Caco-2 (cell line): ENCODE data around the gene UPK1A. TPM values are rescaled to one million over a fixed set of nuclear protein-coding genes. Genes with fewer than 3 reads are reported as not detected.

Experiments
- BruUV-seq: library from RNA; stranded (reverse); fragments of 400-500 nt; replicated peaks from 2 replicates; lab custom pipeline; 2021; lab: Mats Ljungman, UMichigan
- CTCF ChIA-PET: fragments of 300-600 bp; sonication (Branson Sonifier 250); formaldehyde crosslinking; loops from one replicate; lab custom pipeline; 2022; ENCODE audit warnings: antibody characterized with exemption; lab: Charles Lee
- POLR2A ChIA-PET: fragments of 300-600 bp; sonication (Branson Sonifier 250); formaldehyde crosslinking; loops from one replicate; lab custom pipeline; 2022; ENCODE audit warnings: antibody characterized with exemption; lab: Charles Lee
- DNase-seq, 2 experiments: peaks; one replicate each; pipeline versions ENCODE4 v3.0.0 to v3.0.0-alpha.2; 2020 to 2022
- H3K27me3 ChIP-seq: replicated peaks from 2 replicates; pipeline ENCODE4 v1.6.0; 2011; ENCODE audit warnings: low read length; ENCODE audit not compliant: control insufficient read depth, insufficient read depth
- H3K36me3 ChIP-seq: 2 replicates; pipeline ENCODE4 v1.5.1; 2011; ENCODE audit warnings: low read length; ENCODE audit not compliant: control insufficient read depth, insufficient read depth
- H3K4me1 ChIP-seq: fragments of 250-450 bp; sonication (Bioruptor Pico); 2 replicates; pipeline ENCODE4 v1.5.1; 2020; ENCODE audit warnings: mild to moderate bottlenecking
- H3K4me3 ChIP-seq: 2 replicates; pipeline ENCODE4 v1.5.1; 2011; ENCODE audit warnings: low read depth, mild to moderate bottlenecking, control low read depth, low read length
- H3K9me3 ChIP-seq: fragments of 250-450 bp; sonication (Bioruptor Pico); 2 replicates; pipeline ENCODE4 v1.5.1; 2020; ENCODE audit warnings: mild to moderate bottlenecking, moderate library complexity
- H3K27ac Mint-ChIP-seq: one replicate; pipeline ENCODE4 v1.8.0; 2022; ENCODE audit warnings: mixed read lengths; ENCODE audit not compliant: unreplicated experiment
- H3K27me3 Mint-ChIP-seq: one replicate; pipeline ENCODE4 v1.8.0; 2022; ENCODE audit warnings: mixed read lengths; ENCODE audit not compliant: insufficient read depth, unreplicated experiment
- H3K36me3 Mint-ChIP-seq: one replicate; pipeline ENCODE4 v1.8.0; 2022; ENCODE audit warnings: mild to moderate bottlenecking, mixed read lengths; ENCODE audit not compliant: insufficient read depth, unreplicated experiment
- H3K4me1 Mint-ChIP-seq: one replicate; pipeline ENCODE4 v1.8.0; 2022; ENCODE audit warnings: low read depth, mixed read lengths; ENCODE audit not compliant: unreplicated experiment
- H3K4me3 Mint-ChIP-seq: one replicate; pipeline ENCODE4 v1.8.0; 2022; ENCODE audit warnings: mild to moderate bottlenecking, moderate library complexity, mixed read lengths; ENCODE audit not compliant: unreplicated experiment
- H3K9me3 Mint-ChIP-seq: one replicate; pipeline ENCODE4 v1.8.0; 2022; ENCODE audit warnings: mixed read lengths; ENCODE audit not compliant: unreplicated experiment
- intact Hi-C: fragments of 100-400 bp; cut with micrococcal nuclease; formaldehyde crosslinking; loops from one replicate; pipeline ENCODE4 v1.10.0; 2022; ENCODE audit not compliant: unreplicated experiment
- total RNA-seq: library from RNA; stranded (reverse); gene quantifications from 2 replicates; pipeline ENCODE4 v1.2.3, GENCODE V29; 2022
- TF ChIP-seq, protein P1 (sequence below), 2 experiments: fragments of 200-600 bp in 1 of 2; IDR thresholded peaks; 1 replicate in 1 of 2; 2 replicates in 1 of 2; pipeline versions ENCODE4 v1.5.1 to v1.8.0; 2011 to 2022; ENCODE audit warnings: antibody characterized with exemption in 1 of 2, control low read depth in 1 of 2, inconsistent platforms in 1 of 2, low read depth in 1 of 2, low read length in 1 of 2, mild to moderate bottlenecking in 1 of 2, moderate library complexity in 1 of 2; ENCODE audit not compliant: insufficient read depth in 1 of 2, severe bottlenecking in 1 of 2, unreplicated experiment in 1 of 2

UPK1A gene
- total RNA-seq, 1 experiment from 2014 or later: not detected

DNA sequence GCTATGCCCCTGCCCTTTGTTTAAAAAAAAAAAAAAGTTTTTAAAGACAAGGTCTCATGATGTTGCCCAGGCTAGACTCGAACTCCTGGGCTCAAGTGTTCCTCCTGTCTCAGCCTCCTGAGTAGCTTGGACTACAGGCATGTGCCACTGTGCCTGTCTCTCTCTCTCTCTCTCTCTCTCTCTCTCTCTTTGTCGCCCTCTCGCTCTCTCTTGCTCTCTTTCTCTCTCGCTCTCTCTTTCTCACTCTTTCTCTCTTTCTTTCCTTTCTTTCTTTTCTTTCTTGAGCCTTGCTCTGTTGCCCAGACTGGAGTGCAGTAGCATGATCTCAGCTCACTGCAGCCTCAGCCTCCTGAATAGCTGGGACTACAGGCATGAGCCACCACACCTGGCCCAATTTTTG lies 10.7 kb upstream of the UPK1A start:
- Histone ChIP-seq H3K36me3 (peaks cover 11% of the 10 kb centered on the region), H3K27me3 (no peaks in the 10 kb centered on the region), H3K9me3 (no peaks in the 10 kb centered on the region), H3K4me3 (no peak overlapping the region), H3K4me1 (no peaks in the 10 kb centered on the region)
- Mint-ChIP-seq H3K4me3 (no peak overlapping the region), H3K4me1 (no peaks in the 10 kb centered on the region), H3K27ac (no peak overlapping the region), H3K36me3 (peaks cover 82% of the 10 kb centered on the region), H3K9me3 (no peaks in the 10 kb centered on the region), H3K27me3 (no peaks in the 10 kb centered on the region)
- no TSS peak for BruUV-seq
- DNase-seq: no peak
- ChIA-PET CTCF (interaction anchor here (1.2 kb wide), 1 partner anchor 11 kb away, joined by 3 read pairs; no protein-coding TSS in a partner anchor), POLR2A (interaction anchor here (0.6 kb wide), 2 partner anchors 103 to 178 kb away, joined by 3 to 5 read pairs; no protein-coding TSS in a partner anchor)
- intact Hi-C loops: no loop called here
- TF ChIP-seq, protein P1, sequence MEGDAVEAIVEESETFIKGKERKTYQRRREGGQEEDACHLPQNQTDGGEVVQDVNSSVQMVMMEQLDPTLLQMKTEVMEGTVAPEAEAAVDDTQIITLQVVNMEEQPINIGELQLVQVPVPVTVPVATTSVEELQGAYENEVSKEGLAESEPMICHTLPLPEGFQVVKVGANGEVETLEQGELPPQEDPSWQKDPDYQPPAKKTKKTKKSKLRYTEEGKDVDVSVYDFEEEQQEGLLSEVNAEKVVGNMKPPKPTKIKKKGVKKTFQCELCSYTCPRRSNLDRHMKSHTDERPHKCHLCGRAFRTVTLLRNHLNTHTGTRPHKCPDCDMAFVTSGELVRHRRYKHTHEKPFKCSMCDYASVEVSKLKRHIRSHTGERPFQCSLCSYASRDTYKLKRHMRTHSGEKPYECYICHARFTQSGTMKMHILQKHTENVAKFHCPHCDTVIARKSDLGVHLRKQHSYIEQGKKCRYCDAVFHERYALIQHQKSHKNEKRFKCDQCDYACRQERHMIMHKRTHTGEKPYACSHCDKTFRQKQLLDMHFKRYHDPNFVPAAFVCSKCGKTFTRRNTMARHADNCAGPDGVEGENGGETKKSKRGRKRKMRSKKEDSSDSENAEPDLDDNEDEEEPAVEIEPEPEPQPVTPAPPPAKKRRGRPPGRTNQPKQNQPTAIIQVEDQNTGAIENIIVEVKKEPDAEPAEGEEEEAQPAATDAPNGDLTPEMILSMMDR (IDR thresholded peaks at IDR 0.05; ENCODE audit: insufficient read depth in 1 of 2, low read depth in 1 of 2, low read length in 1 of 2, severe bottlenecking in 1 of 2, unreplicated experiment in 1 of 2): no peak

- Histone ChIP-seq H3K27me3 (no peaks in the 10 kb centered on the region), H3K9me3 (no peaks in the 10 kb centered on the region), H3K4me3 (no peak overlapping the region), H3K4me1 (no peaks in the 10 kb centered on the region), H3K36me3 (peaks cover 9% of the 10 kb centered on the region)
- no TSS peak for BruUV-seq
- ChIA-PET CTCF (no interaction called here), POLR2A (no interaction called here)
- Mint-ChIP-seq H3K4me1 (no peaks in the 10 kb centered on the region), H3K4me3 (no peak overlapping the region), H3K36me3 (peaks cover 83% of the 10 kb centered on the region), H3K27me3 (no peaks in the 10 kb centered on the region), H3K9me3 (no peaks in the 10 kb centered on the region), H3K27ac (no peak overlapping the region)
- no peak for DNase-seq
- intact Hi-C loops: no loop called here
- TF ChIP-seq, protein P1 (IDR thresholded peaks at IDR 0.05; ENCODE audit: insufficient read depth in 1 of 2, low read depth in 1 of 2, low read length in 1 of 2, severe bottlenecking in 1 of 2, unreplicated experiment in 1 of 2): no peak
Observed at GRCh38 chr19:35656700-35657099, 9.6 kb upstream of the UPK1A start.

DNA sequence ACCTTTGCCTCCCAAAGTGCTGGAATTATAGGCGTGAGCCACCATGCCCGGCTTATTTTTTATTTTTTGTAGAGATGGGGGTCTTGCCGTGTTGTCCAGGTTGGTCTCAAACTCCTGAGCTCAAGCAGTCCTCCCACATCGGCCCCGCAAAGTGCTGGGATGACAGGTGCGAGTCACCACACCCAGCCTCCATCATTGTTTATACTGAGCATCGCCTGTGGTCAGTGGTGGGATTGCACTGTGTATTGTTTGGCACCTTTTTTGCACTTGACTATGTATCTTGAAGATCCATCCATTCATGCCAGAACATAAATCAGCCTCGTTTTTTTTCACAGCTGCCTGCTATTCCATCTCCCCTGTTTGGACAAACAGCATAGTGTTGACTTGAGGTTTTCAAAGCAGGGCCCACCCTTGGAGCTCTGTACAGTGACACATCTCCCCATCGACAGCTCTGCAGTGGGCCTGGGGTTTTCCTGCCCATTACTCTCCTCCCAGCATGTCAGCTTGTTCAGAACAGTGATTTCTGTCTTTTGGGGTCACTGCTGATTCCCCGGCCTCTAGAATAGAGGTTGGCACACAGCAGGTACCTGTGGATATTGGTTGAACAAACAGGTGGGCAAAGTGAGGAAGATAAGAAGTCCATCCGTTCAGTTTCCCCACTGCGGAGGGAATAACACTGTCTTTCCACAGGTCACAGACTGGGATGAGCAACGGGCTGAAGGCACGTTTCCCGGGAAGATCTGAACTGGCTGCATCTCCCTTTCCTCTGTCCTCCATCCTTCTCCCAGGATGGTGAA lies 8.2 kb upstream of the UPK1A start:
- Mint-ChIP-seq H3K27me3 (no peaks in the 10 kb centered on the region), H3K4me1 (no peaks in the 10 kb centered on the region), H3K27ac (no peak overlapping the region), H3K4me3 (no peak overlapping the region), H3K36me3 (peaks cover 81% of the 10 kb centered on the region), H3K9me3 (no peaks in the 10 kb centered on the region)
- Histone ChIP-seq H3K9me3 (no peaks in the 10 kb centered on the region), H3K4me1 (no peaks in the 10 kb centered on the region), H3K36me3 (peaks cover 9% of the 10 kb centered on the region), H3K4me3 (no peak overlapping the region), H3K27me3 (no peaks in the 10 kb centered on the region)
- BruUV-seq: no TSS peak
- TF ChIP-seq, protein P1 (IDR thresholded peaks at IDR 0.05; ENCODE audit: insufficient read depth in 1 of 2, low read depth in 1 of 2, low read length in 1 of 2, severe bottlenecking in 1 of 2, unreplicated experiment in 1 of 2): peak; percentile 21 to 40
- no peak for DNase-seq
- intact Hi-C loops: no loop called here
- ChIA-PET POLR2A (interaction anchor here (1.1 kb wide), 1 partner anchor 10 kb away, joined by 4 read pairs; the partner anchor contains the start of gene COX6B1), CTCF (no interaction called here)
